ACC112 (cell line): Measurements from ENCODE around the gene ATP9A.
"Not testable (repeated sequence)": the region's sequence is repeated elsewhere in the genome, so short reads cannot be mapped to it uniquely, and the experiment has no call there.

ENCODE experiments used
- H2AFZ ChIP-seq: fragments of 200-600 bp; sonication (generic); one replicate; pipeline ENCODE4 v1.6.0; 2017; ENCODE audit warnings: antibody characterized with exemption, low read length; ENCODE audit not compliant: unreplicated experiment
- H3K27ac ChIP-seq: fragments of 200-600 bp; sonication (generic); 2 replicates; pipeline ENCODE4 v1.5.1; 2014; ENCODE audit warnings: low read depth, mild to moderate bottlenecking, antibody characterized with exemption, low read length, moderate library complexity
- H3K27me3 ChIP-seq: fragments of 200-600 bp; sonication (generic); 2 replicates; pipeline ENCODE4 v1.6.1; 2014; ENCODE audit warnings: mild to moderate bottlenecking, antibody characterized with exemption, low read length, moderate library complexity, mixed read lengths; ENCODE audit not compliant: insufficient read depth
- H3K36me3 ChIP-seq: fragments of 200-600 bp; sonication (generic); 2 replicates; pipeline ENCODE4 v1.6.1; 2016; ENCODE audit warnings: mild to moderate bottlenecking, antibody characterized with exemption, low read length, moderate library complexity, mixed read lengths; ENCODE audit not compliant: insufficient read depth
- H3K4me1 ChIP-seq: fragments of 200-600 bp; sonication (generic); one replicate; pipeline ENCODE4 v1.6.1; 2016; ENCODE audit warnings: low read length, mixed read lengths; ENCODE audit not compliant: insufficient read depth, unreplicated experiment, control insufficient read depth
- H3K4me3 ChIP-seq: fragments of 200-600 bp; sonication (generic); 2 replicates; pipeline ENCODE4 v1.5.1; 2014; ENCODE audit warnings: mild to moderate bottlenecking, low read depth, low read length
- H3K79me2 ChIP-seq: fragments of 200-600 bp; sonication (generic); one replicate; pipeline ENCODE4 v1.6.0; 2016; ENCODE audit warnings: low read length; ENCODE audit not compliant: control insufficient read depth, unreplicated experiment, insufficient read depth

Gene ATP9A

GRCh38 chr20:51723026-51723425 is 45.2 kb downstream of the ATP9A start:
- H3K4me3 ChIP-seq, H3K27me3 ChIP-seq, H3K4me1 ChIP-seq, H2AFZ ChIP-seq, H3K79me2 ChIP-seq, H3K27ac ChIP-seq, H3K36me3 ChIP-seq: not testable (repeated sequence)

GRCh38 chr20:51722246-51722645 is 45.9 kb downstream of the ATP9A start:
- H3K79me2 ChIP-seq, H3K4me3 ChIP-seq, H3K4me1 ChIP-seq, H3K36me3 ChIP-seq, H3K27me3 ChIP-seq, H3K27ac ChIP-seq, H2AFZ ChIP-seq: not testable (repeated sequence)

- Histone ChIP-seq H3K36me3 (no peaks in the 10 kb centered on the region), H3K27me3 (no peaks in the 10 kb centered on the region), H3K79me2 (no peaks in the 10 kb centered on the region), H3K27ac (no peak overlapping the region), H2AFZ (no peak overlapping the region), H3K4me3 (no peak overlapping the region), H3K4me1 (no peaks in the 10 kb centered on the region)
These were observed 47.3 kb downstream of the ATP9A start for GRCh38 chr20:51720854-51721253.

- H3K27me3 ChIP-seq, result no peaks in the 10 kb centered on the region
- H3K27ac ChIP-seq, result no peak overlapping the region
- no peaks in the 10 kb centered on the region for H3K36me3 ChIP-seq
- H3K4me3 ChIP-seq, result no peak overlapping the region
- no peaks in the 10 kb centered on the region for H3K4me1 ChIP-seq
- no peaks in the 10 kb centered on the region for H3K79me2 ChIP-seq
- H2AFZ ChIP-seq, result no peak overlapping the region
These were observed 47.8 kb downstream of the ATP9A start for GRCh38 chr20:51720384-51720783.

- Histone ChIP-seq H3K4me1 (no peaks in the 10 kb centered on the region), H3K4me3 (no peak overlapping the region), H3K27me3 (no peaks in the 10 kb centered on the region), H3K27ac (no peak overlapping the region), H2AFZ (no peak overlapping the region), H3K36me3 (no peaks in the 10 kb centered on the region), H3K79me2 (no peaks in the 10 kb centered on the region)
These were observed 52.4 kb downstream of the ATP9A start for GRCh38 chr20:51715856-51716185.

- H3K4me1 ChIP-seq, result no peaks in the 10 kb centered on the region
- no peaks in the 10 kb centered on the region for H3K79me2 ChIP-seq
- no peaks in the 10 kb centered on the region for H3K27me3 ChIP-seq
- no peak overlapping the region for H3K4me3 ChIP-seq
- H3K36me3 ChIP-seq, result no peaks in the 10 kb centered on the region
- no peak overlapping the region for H3K27ac ChIP-seq
- no peak overlapping the region for H2AFZ ChIP-seq
These were observed 52.9 kb downstream of the ATP9A start for GRCh38 chr20:51715163-51715855.

- no peaks in the 10 kb centered on the region for H3K4me1 ChIP-seq
- no peaks in the 10 kb centered on the region for H3K36me3 ChIP-seq
- no peaks in the 10 kb centered on the region for H3K27me3 ChIP-seq
- no peak overlapping the region for H3K4me3 ChIP-seq
- H2AFZ ChIP-seq, result no peak overlapping the region
- H3K79me2 ChIP-seq, result no peaks in the 10 kb centered on the region
- H3K27ac ChIP-seq, result no peak overlapping the region
These were observed 55.0 kb downstream of the ATP9A start for GRCh38 chr20:51713213-51713598.

GRCh38 chr20:51712501-51713212 is 55.5 kb downstream of the ATP9A start:
- Histone ChIP-seq H3K36me3 (no peaks in the 10 kb centered on the region), H3K27me3 (no peaks in the 10 kb centered on the region), H3K27ac (no peak overlapping the region), H2AFZ (no peak overlapping the region), H3K4me3 (no peak overlapping the region), H3K79me2 (no peaks in the 10 kb centered on the region), H3K4me1 (no peaks in the 10 kb centered on the region)

- Histone ChIP-seq H3K27me3 (no peaks in the 10 kb centered on the region), H3K27ac (no peak overlapping the region), H3K36me3 (no peaks in the 10 kb centered on the region), H3K4me3 (no peak overlapping the region), H3K4me1 (no peaks in the 10 kb centered on the region), H3K79me2 (no peaks in the 10 kb centered on the region), H2AFZ (no peak overlapping the region)
These were observed 56.8 kb downstream of the ATP9A start for GRCh38 chr20:51711426-51711825.

- Histone ChIP-seq H3K36me3 (no peaks in the 10 kb centered on the region), H3K27me3 (no peaks in the 10 kb centered on the region), H3K4me3 (no peak overlapping the region), H3K4me1 (no peaks in the 10 kb centered on the region), H3K27ac (no peak overlapping the region), H3K79me2 (no peaks in the 10 kb centered on the region), H2AFZ (no peak overlapping the region)
These were observed 57.8 kb downstream of the ATP9A start for GRCh38 chr20:51710361-51710894.

GRCh38 chr20:51705400-51705799 is 62.8 kb downstream of the ATP9A start:
- H3K36me3 ChIP-seq, result no peaks in the 10 kb centered on the region
- H3K4me3 ChIP-seq, result no peak overlapping the region
- H3K27me3 ChIP-seq, result no peaks in the 10 kb centered on the region
- no peaks in the 10 kb centered on the region for H3K79me2 ChIP-seq
- no peak overlapping the region for H2AFZ ChIP-seq
- no peak overlapping the region for H3K27ac ChIP-seq
- no peaks in the 10 kb centered on the region for H3K4me1 ChIP-seq
